Thoracic aorta (tissue), 2 donors: Measurements from ENCODE around the gene PFKP. TPM values are rescaled to one million over a fixed set of nuclear protein-coding genes. Genes with fewer than 3 reads are reported as not detected.

Experiments used
- ATAC-seq: fragments of 150-250 bp; one replicate; pipeline ENCODE4 v1.8.0; 2017; ENCODE audit warnings: low read depth; ENCODE audit not compliant: insufficient number of reproducible peaks, low FRiP score
- DNase-seq: peaks from one replicate; pipeline ENCODE4 v3.0.0-alpha.2; 2020; ENCODE audit warnings: low spot score
- H3K27ac ChIP-seq, 2 donors: fragments of 200-600 bp; sonication (generic); 1 replicate in 1 of 2; 2 replicates in 1 of 2; pipeline ENCODE4 v1.5.1; 2016; ENCODE audit warnings: mild to moderate bottlenecking in 2 of 2, moderate library complexity in 2 of 2
- H3K27me3 ChIP-seq: fragments of 200-600 bp; sonication (generic); replicated peaks from 2 replicates; pipeline ENCODE4 v1.6.0; 2016; ENCODE audit warnings: mild to moderate bottlenecking; ENCODE audit not compliant: insufficient read depth
- H3K36me3 ChIP-seq: fragments of 200-600 bp; sonication (generic); one replicate; pipeline ENCODE4 v1.5.1; 2016
- H3K4me1 ChIP-seq, 2 donors: fragments of 200-600 bp; sonication (generic); 1 replicate in 1 of 2; 2 replicates in 1 of 2; pipeline versions ENCODE4 v1.5.1 to v1.6.0; 2016; ENCODE audit warnings: low read depth in 2 of 2, mild to moderate bottlenecking in 1 of 2; ENCODE audit not compliant: control insufficient read depth in 1 of 2
- H3K4me3 ChIP-seq: fragments of 200-600 bp; sonication (generic); 2 replicates; pipeline ENCODE4 v1.5.1; 2016; ENCODE audit warnings: mild to moderate bottlenecking
- H3K9me3 ChIP-seq: fragments of 200-600 bp; sonication (generic); 2 replicates; pipeline ENCODE4 v1.5.1; 2016
- CTCF ChIP-seq: fragments of 200-600 bp; sonication (generic); IDR thresholded peaks from one replicate; pipeline ENCODE4 v1.5.1; 2019; ENCODE audit warnings: antibody characterized with exemption
- total RNA-seq, 2 donors: library from RNA; depleted of rRNA; stranded (reverse); fragments of >200 nt; gene quantifications; one replicate each; pipeline versions ENCODE4 v1.1.0 to v1.2.3, GENCODE V29; 2016

PFKP gene
- total RNA-seq, 2 donors from 2014 or later: 91.4 to 153 TPM

GRCh38 chr10:3076138-3076537 lies 8.8 kb downstream of the PFKP start:
- Histone ChIP-seq H3K4me3 (no peak overlapping the region), H3K36me3 (no peaks in the 10 kb centered on the region), H3K27ac (no peak overlapping the region), H3K4me1 (peaks cover 4 to 12% of the 10 kb centered on the region in 2 donors), H3K9me3 (no peaks in the 10 kb centered on the region), H3K27me3 (no peaks in the 10 kb centered on the region)
- no peak for TF ChIP-seq CTCF
- no peak for ATAC-seq
- no peak for DNase-seq

- no peak for ATAC-seq
- no peaks in the 10 kb centered on the region for H3K27me3 ChIP-seq
- no peak for TF ChIP-seq CTCF
- H3K4me1 ChIP-seq: peaks cover 4 to 12% of the 10 kb centered on the region in 2 donors
- no peak overlapping the region for H3K4me3 ChIP-seq
- no peak for DNase-seq
- peaks cover 2% of the 10 kb centered on the region for H3K36me3 ChIP-seq
- H3K27ac ChIP-seq: no peak overlapping the region
- H3K9me3 ChIP-seq: no peaks in the 10 kb centered on the region
These were observed 10.2 kb downstream of the PFKP start for GRCh38 chr10:3077509-3077908.

GRCh38 chr10:3077940-3078630 lies 10.7 kb downstream of the PFKP start:
- peaks cover 6% of the 10 kb centered on the region for H3K36me3 ChIP-seq
- ATAC-seq (no peak), DNase-seq (no peak)
- H3K4me1 ChIP-seq: peaks cover 4 to 12% of the 10 kb centered on the region in 2 donors
- no peak overlapping the region for H3K27ac ChIP-seq
- no peaks in the 10 kb centered on the region for H3K9me3 ChIP-seq
- no peak for TF ChIP-seq CTCF
- no peak overlapping the region for H3K4me3 ChIP-seq
- no peaks in the 10 kb centered on the region for H3K27me3 ChIP-seq

- no peak for TF ChIP-seq CTCF
- no peaks in the 10 kb centered on the region for H3K4me1 ChIP-seq
- DNase-seq (no peak), ATAC-seq (no peak)
- no peak overlapping the region for H3K4me3 ChIP-seq
- H3K36me3 ChIP-seq: peaks cover 6% of the 10 kb centered on the region
- H3K27me3 ChIP-seq: no peaks in the 10 kb centered on the region
- H3K27ac ChIP-seq: no peak overlapping the region
- no peaks in the 10 kb centered on the region for H3K9me3 ChIP-seq
These were observed 14.1 kb downstream of the PFKP start for GRCh38 chr10:3081383-3081981.

- ATAC-seq: no peak
- H3K9me3 ChIP-seq: no peaks in the 10 kb centered on the region
- no peaks in the 10 kb centered on the region for H3K4me1 ChIP-seq
- H3K27me3 ChIP-seq: no peaks in the 10 kb centered on the region
- TF ChIP-seq CTCF: no peak
- no peak for DNase-seq
- no peak overlapping the region for H3K27ac ChIP-seq
- no peak overlapping the region for H3K4me3 ChIP-seq
- H3K36me3 ChIP-seq: peaks cover 6% of the 10 kb centered on the region
These were observed 14.9 kb downstream of the PFKP start for GRCh38 chr10:3082290-3082689.
